ENCODE measurements around the gene UBE2D2. TPM values are rescaled to one million over a fixed set of nuclear protein-coding genes. Genes with fewer than 3 reads are reported as not detected.

The UBE2D2 gene
- total RNA-seq, 1 donor from 2014 or later, result 127 TPM

- Mint-ChIP-seq H3K27ac (ENCODE audit: unreplicated experiment) (peak overlapping the region; percentile 98), H3K9me3 (ENCODE audit: unreplicated experiment) (no peaks in the 10 kb centered on the region), H3K27me3 (ENCODE audit: unreplicated experiment) (no peaks in the 10 kb centered on the region), H3K4me3 (ENCODE audit: unreplicated experiment) (peak overlapping the region; percentile 58), H3K4me1 (ENCODE audit: unreplicated experiment) (peaks cover 58% of the 10 kb centered on the region), H3K36me3 (ENCODE audit: unreplicated experiment) (no peaks in the 10 kb centered on the region)
- DNase-seq (ENCODE audit: extremely low spot score, unreplicated experiment), result no peak
- TF ChIP-seq CTCF (IDR thresholded peaks at IDR 0.05), result no peak
These were observed 77.8 kb downstream of the UBE2D2 start for GRCh38 chr5:139638736-139639618.

- no peaks in the 10 kb centered on the region for H3K36me3 Mint-ChIP-seq (ENCODE audit: unreplicated experiment)
- no peak for TF ChIP-seq CTCF (IDR thresholded peaks at IDR 0.05)
- H3K27ac Mint-ChIP-seq (ENCODE audit: unreplicated experiment), result peak overlapping the region; percentile 57
- DNase-seq (ENCODE audit: extremely low spot score, unreplicated experiment), result no peak
- peaks cover 55% of the 10 kb centered on the region for H3K4me1 Mint-ChIP-seq (ENCODE audit: unreplicated experiment)
- no peaks in the 10 kb centered on the region for H3K27me3 Mint-ChIP-seq (ENCODE audit: unreplicated experiment)
- H3K4me3 Mint-ChIP-seq (ENCODE audit: unreplicated experiment), result no peak overlapping the region
- H3K9me3 Mint-ChIP-seq (ENCODE audit: unreplicated experiment), result no peaks in the 10 kb centered on the region
These were observed 78.7 kb downstream of the UBE2D2 start for GRCh38 chr5:139639619-139640380.

- Mint-ChIP-seq H3K27ac (ENCODE audit: unreplicated experiment) (no peak overlapping the region), H3K27me3 (ENCODE audit: unreplicated experiment) (no peaks in the 10 kb centered on the region), H3K9me3 (ENCODE audit: unreplicated experiment) (no peaks in the 10 kb centered on the region), H3K4me3 (ENCODE audit: unreplicated experiment) (no peak overlapping the region), H3K4me1 (ENCODE audit: unreplicated experiment) (peaks cover 50% of the 10 kb centered on the region), H3K36me3 (ENCODE audit: unreplicated experiment) (no peaks in the 10 kb centered on the region)
- no peak for DNase-seq (ENCODE audit: extremely low spot score, unreplicated experiment)
- no peak for TF ChIP-seq CTCF (IDR thresholded peaks at IDR 0.05)
These were observed 79.4 kb downstream of the UBE2D2 start for GRCh38 chr5:139640421-139641115.

- H3K27ac Mint-ChIP-seq (ENCODE audit: unreplicated experiment), result no peak overlapping the region
- no peaks in the 10 kb centered on the region for H3K36me3 Mint-ChIP-seq (ENCODE audit: unreplicated experiment)
- peaks cover 45% of the 10 kb centered on the region for H3K4me1 Mint-ChIP-seq (ENCODE audit: unreplicated experiment)
- DNase-seq (ENCODE audit: extremely low spot score, unreplicated experiment), result no peak
- no peaks in the 10 kb centered on the region for H3K9me3 Mint-ChIP-seq (ENCODE audit: unreplicated experiment)
- no peaks in the 10 kb centered on the region for H3K27me3 Mint-ChIP-seq (ENCODE audit: unreplicated experiment)
- no peak overlapping the region for H3K4me3 Mint-ChIP-seq (ENCODE audit: unreplicated experiment)
- no peak for TF ChIP-seq CTCF (IDR thresholded peaks at IDR 0.05)
These were observed 80.3 kb downstream of the UBE2D2 start for GRCh38 chr5:139641116-139642080.
